A549 (cell line): Measurements from ENCODE around the gene OSTF1. TPM values are rescaled to one million over a fixed set of nuclear protein-coding genes. Genes with fewer than 3 reads are reported as not detected.

Experiments
- ATAC-seq, 2 experiments: fragments of 200-7000 bp in 1 of 2; fragments of >200 bp in 1 of 2; cut with Nextera tagmentation in 1 of 2; cut with Tn5 transposase in 1 of 2; 3 replicates each; pipeline versions ENCODE4 v1.8.0 to v1.9.1; 2018 to 2020; ENCODE audit warnings: mild to moderate bottlenecking in 1 of 2, moderate library complexity in 1 of 2
- CTCF ChIA-PET: fragments of 300-600 bp; sonication (Branson Sonifier 250); formaldehyde crosslinking; extraction: SDS; loops from one replicate; lab custom pipeline; 2021; ENCODE audit warnings: antibody characterized with exemption, inconsistent platforms; lab: Yijun Ruan, JAX
- POLR2A ChIA-PET: fragments of 350-600 bp; formaldehyde crosslinking; extraction: SDS; loops from one replicate; lab custom pipeline; 2021; ENCODE audit warnings: antibody characterized with exemption, inconsistent platforms; lab: Yijun Ruan, JAX
- DNase-seq, 2 experiments: peaks; one replicate each; pipeline versions ENCODE4 v3.0.0 to v3.0.0-alpha.2; 2011 to 2016; ENCODE audit warnings: low read depth in 1 of 2, low spot score in 1 of 2
- FAIRE-seq: peaks from 2 replicates; lab custom pipeline; 2011; peaks lifted over from hg19 to GRCh38; lab: Jason Lieb, UNC
- H3K27ac ChIP-seq, 2 experiments: fragments of >200 bp; sonication (Bioruptor Twin); formaldehyde crosslinking; 3 replicates each; pipeline ENCODE4 v1.5.1; 2016 to 2017
- H3K4me1 ChIP-seq: fragments of >200 bp; sonication (Bioruptor Twin); formaldehyde crosslinking; 3 replicates; pipeline ENCODE4 v1.6.1; 2016
- H3K4me2 ChIP-seq: fragments of >200 bp; sonication (Bioruptor Twin); formaldehyde crosslinking; 3 replicates; pipeline ENCODE4 v1.6.1; 2016
- H3K4me3 ChIP-seq: fragments of >200 bp; sonication (Bioruptor Twin); formaldehyde crosslinking; 3 replicates; pipeline ENCODE4 v1.5.1; 2016
- H3K9me3 ChIP-seq: fragments of >200 bp; sonication (Bioruptor Twin); formaldehyde crosslinking; 3 replicates; pipeline ENCODE4 v1.6.1; 2016
- BHLHE40 ChIP-seq: IDR thresholded peaks from 2 replicates; pipeline ENCODE4 v1.6.1; 2012; ENCODE audit warnings: low read depth, low read length, inconsistent platforms
- FOSL2 ChIP-seq, 2 experiments: fragments of 450-650 bp in 1 of 2; fragments of >200 bp in 1 of 2; sonication (Bioruptor Twin) in 1 of 2; formaldehyde crosslinking; IDR thresholded peaks; 2 replicates each; pipeline versions ENCODE4 v1.5.0 to v1.6.1; 2016 to 2020; ENCODE audit warnings: mild to moderate bottlenecking in 1 of 2, moderate library complexity in 1 of 2
- FOXS1 ChIP-seq: fragments of 250-450 bp; sonication (Bioruptor Pico); IDR thresholded peaks from 2 replicates; pipeline ENCODE4 v1.5.0; 2020; ENCODE audit warnings: mild to moderate bottlenecking, moderate library complexity
- HOXA7 ChIP-seq: fragments of 250-450 bp; sonication (Bioruptor Pico); IDR thresholded peaks from 2 replicates; pipeline ENCODE4 v1.5.0; 2020; ENCODE audit warnings: mild to moderate bottlenecking, moderate library complexity
- HOXB13 ChIP-seq: fragments of 250-450 bp; sonication (Bioruptor Pico); IDR thresholded peaks from 2 replicates; pipeline ENCODE4 v1.5.0; 2020; ENCODE audit warnings: low read depth, mild to moderate bottlenecking, moderate library complexity
- JUN ChIP-seq, 2 experiments: fragments of >200 bp; sonication (Bioruptor Twin); formaldehyde crosslinking; IDR thresholded peaks; 2 replicates in 1 of 2; 3 replicates in 1 of 2; pipeline ENCODE4 v1.6.1; 2016 to 2017
- JUNB ChIP-seq: fragments of >200 bp; sonication (Bioruptor Twin); formaldehyde crosslinking; IDR thresholded peaks from 2 replicates; pipeline ENCODE4 v1.6.1; 2016
- KDM5A ChIP-seq: fragments of 200-600 bp; sonication (generic); IDR thresholded peaks from 2 replicates; pipeline ENCODE4 v1.6.1; 2016; ENCODE audit warnings: antibody characterized with exemption, mild to moderate bottlenecking
- PBX3 ChIP-seq: IDR thresholded peaks from 2 replicates; pipeline ENCODE4 v1.6.1; 2012
- PHF8 ChIP-seq: fragments of 200-600 bp; sonication (generic); IDR thresholded peaks from 2 replicates; pipeline ENCODE4 v1.6.1; 2016; ENCODE audit warnings: low read depth, mild to moderate bottlenecking, antibody characterized with exemption, moderate library complexity, borderline replicate concordance
- POLR2A ChIP-seq: IDR thresholded peaks from 2 replicates; pipeline ENCODE4 v1.6.1; 2012; ENCODE audit warnings: mild to moderate bottlenecking, low read length
- REST ChIP-seq: fragments of 200-600 bp; sonication (generic); IDR thresholded peaks from 2 replicates; pipeline ENCODE4 v1.6.1; 2016; ENCODE audit warnings: antibody characterized with exemption, mild to moderate bottlenecking, moderate library complexity
- SMC3 ChIP-seq: fragments of >200 bp; sonication (Bioruptor Twin); formaldehyde crosslinking; IDR thresholded peaks from 3 replicates; pipeline ENCODE4 v1.6.1; 2018; ENCODE audit warnings: inconsistent platforms
- ZC3H11A ChIP-seq: fragments of 450-650 bp; IDR thresholded peaks from 2 replicates; pipeline ENCODE4 v1.6.1; 2014; ENCODE audit warnings: antibody characterized with exemption, mild to moderate bottlenecking
- ZFP36 ChIP-seq: fragments of 450-650 bp; IDR thresholded peaks from 2 replicates; pipeline ENCODE4 v1.6.1; 2014; ENCODE audit warnings: borderline replicate concordance; ENCODE audit not compliant: partially characterized antibody
- WGBS: methylation state at CpG from one replicate; pipeline ENCODE4 v1.1.6; 2017; ENCODE audit errors: missing lambda C conversion rate; 5-methylcytosine and 5-hydroxymethylcytosine counted together
- polyA plus RNA-seq, 4 experiments: library from polyadenylated mRNA; depleted of rRNA in 3 of 4; stranded (reverse); fragments of >200 nt; fragmentation: RNase III in 1 of 4; extraction: RNeasy Plus Mini Kit Qiagen cat#74134 plus additional on column Dnase treatment in 1 of 4; gene quantifications; 2 replicates in 3 of 4; 3 replicates in 1 of 4; pipeline ENCODE4 v1.2.3, GENCODE V29; 2011 to 2017

Gene OSTF1
- polyA plus RNA-seq, 2 of the 4 experiments (the other 2 are of a cell fraction) = 12.7 to 13.3 TPM

- ATAC-seq = no peak
- ChIA-PET CTCF (interaction anchor here (1.1 to 1.9 kb wide), 7 partner anchors 12 to 294 kb away, joined by 3 to 11 read pairs (median 4); partner anchors contain the start of gene CARNMT1), POLR2A (interaction anchor here (1.5 to 1.7 kb wide), 2 partner anchors 24 to 36 kb away, joined by 5 to 7 read pairs; partner anchors contain the start of genes CARNMT1, NMRK1 and OSTF1)
- H3K27ac ChIP-seq = no peak overlapping the region
- no peak overlapping the region for H3K4me2 ChIP-seq
- H3K4me1 ChIP-seq = no peaks in the 10 kb centered on the region
- WGBS = 58% methylated on average over 2 of the region's 2 CpGs
- no peaks in the 10 kb centered on the region for H3K9me3 ChIP-seq
- FAIRE-seq = no peak
- DNase-seq = no peak
- TF ChIP-seq ZC3H11A = no peak
- no peak for TF ChIP-seq JUN (IDR thresholded peaks at IDR 0.05)
- TF ChIP-seq FOSL2 (IDR thresholded peaks at IDR 0.05) = no peak
- no peak for TF ChIP-seq FOSL2 (CRISPR knock-in tag; IDR thresholded peaks at IDR 0.05)
- TF ChIP-seq HOXB13 (CRISPR knock-in tag) = no peak
- TF ChIP-seq PBX3 = no peak
- no peak overlapping the region for H3K4me3 ChIP-seq
These were observed 23.8 kb upstream of the OSTF1 start for GRCh38 chr9:75064307-75065025.

GRCh38 chr9:75065510-75065909 lies 22.8 kb upstream of the OSTF1 start:
- CTCF ChIA-PET = interaction anchor here (1.2 to 1.9 kb wide), 4 partner anchors 11 to 295 kb away, joined by 4 to 6 read pairs (median 4); no protein-coding TSS in a partner anchor
- Histone ChIP-seq H3K27ac (no peak overlapping the region), H3K9me3 (no peaks in the 10 kb centered on the region), H3K4me1 (no peaks in the 10 kb centered on the region), H3K4me3 (no peak overlapping the region), H3K4me2 (no peak overlapping the region)
- ATAC-seq (no peak), FAIRE-seq (no peak), DNase-seq (no peak)
- TF ChIP-seq KDM5A (no peak), JUNB (no peak), FOXS1 (CRISPR knock-in tag) (no peak), REST (no peak), SMC3 (no peak), POLR2A (no peak), HOXB13 (CRISPR knock-in tag) (no peak), HOXA7 (no peak)
- WGBS = 25% methylated on average over 2 of the region's 2 CpGs
- POLR2A ChIA-PET = interaction anchor here (1.7 kb wide), 1 partner anchor 37 kb away, joined by 7 read pairs; the partner anchor contains the start of gene CARNMT1

GRCh38 chr9:75067894-75068293 lies 20.4 kb upstream of the OSTF1 start:
- FAIRE-seq = no peak
- POLR2A ChIA-PET = interaction anchor here (1.6 kb wide), 1 partner anchor 40 kb away, joined by 6 read pairs; the partner anchor contains the start of gene CARNMT1
- CTCF ChIA-PET = interaction anchor here (1.2 to 2.0 kb wide), 6 partner anchors 9 to 305 kb away, joined by 3 to 10 read pairs (median 6); no protein-coding TSS in a partner anchor
- 58% methylated on average over 4 of the region's 4 CpGs for WGBS
- no peak for ATAC-seq
- Histone ChIP-seq H3K9me3 (no peaks in the 10 kb centered on the region), H3K4me3 (no peak overlapping the region), H3K4me2 (no peak overlapping the region), H3K27ac (no peak overlapping the region)
- no peak for DNase-seq
- TF ChIP-seq PHF8 (no peak), ZFP36 (no peak), BHLHE40 (no peak)
- TF ChIP-seq, all 56 proteins: peak for 0
- H3K4me1 ChIP-seq = no peaks in the 10 kb centered on the region
